K562 (cell line): ENCODE measurements around the gene DNAJB1. TPM values are rescaled to one million over a fixed set of nuclear protein-coding genes. Genes with fewer than 3 reads are reported as not detected.

Experiments
- KLF16 ChIP-seq: IDR thresholded peaks from 2 replicates; pipeline ENCODE4 v1.6.1; 2016; ENCODE audit warnings: antibody characterized with exemption
- LEF1 ChIP-seq: fragments of 450-650 bp; IDR thresholded peaks from 2 replicates; pipeline ENCODE4 v1.6.1; 2016; ENCODE audit warnings: mild to moderate bottlenecking
- RFX5 ChIP-seq: IDR thresholded peaks from 2 replicates; pipeline ENCODE4 v1.6.1; 2011; ENCODE audit warnings: low read depth, mild to moderate bottlenecking, improper control_type of control experiment, low read length
- ZBED1 ChIP-seq: IDR thresholded peaks from 2 replicates; pipeline ENCODE4 v1.6.1; 2014
- ZNF23 ChIP-seq: fragments of 250-450 bp; sonication (Bioruptor Pico); IDR thresholded peaks from 2 replicates; pipeline ENCODE4 v1.4.0; 2020; ENCODE audit warnings: mild to moderate bottlenecking
- ZNF253 ChIP-seq: fragments of 250-450 bp; sonication (Bioruptor Pico); conservative IDR thresholded peaks from 2 replicates; pipeline ENCODE4 v1.6.1; 2021; ENCODE audit warnings: mild to moderate bottlenecking
- ZNF717 ChIP-seq: fragments of 250-450 bp; sonication (Bioruptor Pico); IDR thresholded peaks from 2 replicates; pipeline ENCODE4 v1.5.0; 2021
- polyA plus RNA-seq, 8 experiments: library from polyadenylated mRNA; depleted of rRNA in 4 of 8; stranded (reverse) in 5 of 8; unstranded in 3 of 8; fragments of >200 nt; fragmentation: Nextera tagmentation in 2 of 8; fragmentation: Illumina TruSeq in 1 of 8; extraction: Ambion mirVana in 2 of 8; extraction: Trizol in 1 of 8; gene quantifications; 2 replicates each; pipeline versions ENCODE4 v1.2.1 to v1.2.3, GENCODE V29; 2011 to 2014; ENCODE audit warnings: inconsistent platforms in 1 of 8, missing spikeins in 1 of 8
- total RNA-seq, 7 experiments: library from RNA; depleted of rRNA in 6 of 7; stranded (reverse); fragments of >200 nt in 6 of 7; fragmentation: Illumina TruSeq in 2 of 7; extraction: Trizol in 2 of 7; gene quantifications; 2 replicates each; pipeline versions ENCODE4 v1.2.1 to v1.2.3, GENCODE V29; 2011 to 2021; ENCODE audit warnings: low replicate concordance in 1 of 7
- TF ChIP-seq, protein P1 (sequence below): sonication (generic); formaldehyde crosslinking; IDR thresholded peaks from 2 replicates; pipeline ENCODE4 v1.8.0; 2022; ENCODE audit warnings: mild to moderate bottlenecking, missing genetic modification reagents
- TF ChIP-seq, protein P2 (sequence below): fragments of 450-650 bp; IDR thresholded peaks from 2 replicates; pipeline ENCODE4 v1.6.1; 2016; ENCODE audit warnings: low read depth
- TF ChIP-seq, protein P3 (sequence below): sonication (generic); formaldehyde crosslinking; IDR thresholded peaks from 2 replicates; pipeline ENCODE4 v1.8.1; 2022; ENCODE audit warnings: missing genetic modification reagents
- TF ChIP-seq, protein P4 (sequence below): fragments of 450-650 bp; IDR thresholded peaks from 2 replicates; pipeline ENCODE4 v1.6.1; 2016; ENCODE audit warnings: borderline replicate concordance
- TF ChIP-seq, protein P5 (sequence below): fragments of 450-650 bp; IDR thresholded peaks from 2 replicates; pipeline ENCODE4 v1.7.0; 2016; ENCODE audit warnings: borderline replicate concordance

DNAJB1 gene
- total and polyA plus RNA-seq, 9 of the 15 experiments (the other 6 are each of a cell fraction or from before 2014, with no cell fraction given): 13.2 to 113 (median 62.1) TPM

DNA sequence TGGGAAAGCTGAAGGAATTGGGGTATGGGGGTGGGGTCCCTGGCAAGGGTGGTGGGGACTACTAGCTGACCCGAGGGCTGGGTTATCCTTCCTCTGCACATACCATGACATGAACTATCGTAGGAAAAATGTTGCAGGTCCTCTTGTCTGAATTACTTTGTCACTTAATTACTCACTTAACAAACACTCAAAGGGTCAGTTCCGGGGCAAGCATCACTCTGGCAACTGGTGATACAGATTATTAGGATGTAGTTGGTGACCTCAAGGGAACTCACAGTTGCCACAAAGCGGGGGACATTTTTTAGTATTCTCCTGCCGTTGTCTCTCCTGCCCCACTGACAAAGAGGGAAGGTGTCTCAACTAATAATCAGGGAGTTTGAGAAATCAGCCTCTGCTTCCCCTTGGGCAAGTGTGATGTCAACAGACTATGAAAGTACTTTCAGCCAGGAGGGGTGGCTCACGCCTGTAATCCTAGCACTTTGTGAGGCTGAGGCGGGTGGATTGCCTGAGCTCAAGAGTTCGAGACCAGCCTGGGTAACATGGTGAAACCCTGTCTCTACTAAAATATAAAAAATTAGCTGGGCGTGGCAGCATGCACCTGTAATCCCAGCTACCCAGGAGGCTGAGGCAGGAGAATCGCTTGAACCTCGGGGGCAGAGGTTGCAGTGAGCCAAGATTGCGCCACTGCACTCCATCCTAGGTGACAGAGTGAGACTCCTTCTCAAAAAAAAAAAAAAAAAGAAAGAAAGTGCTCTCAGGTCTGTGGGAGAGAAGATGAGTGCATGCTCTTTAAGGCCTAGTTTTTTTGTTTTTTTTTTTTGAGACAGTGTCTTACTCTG, 10.3 kb downstream of the DNAJB1 start (continued):
- no peak for TF ChIP-seq ZNF253 (CRISPR knock-in tag)
- TF ChIP-seq RFX5: no peak
- TF ChIP-seq, protein P1, sequence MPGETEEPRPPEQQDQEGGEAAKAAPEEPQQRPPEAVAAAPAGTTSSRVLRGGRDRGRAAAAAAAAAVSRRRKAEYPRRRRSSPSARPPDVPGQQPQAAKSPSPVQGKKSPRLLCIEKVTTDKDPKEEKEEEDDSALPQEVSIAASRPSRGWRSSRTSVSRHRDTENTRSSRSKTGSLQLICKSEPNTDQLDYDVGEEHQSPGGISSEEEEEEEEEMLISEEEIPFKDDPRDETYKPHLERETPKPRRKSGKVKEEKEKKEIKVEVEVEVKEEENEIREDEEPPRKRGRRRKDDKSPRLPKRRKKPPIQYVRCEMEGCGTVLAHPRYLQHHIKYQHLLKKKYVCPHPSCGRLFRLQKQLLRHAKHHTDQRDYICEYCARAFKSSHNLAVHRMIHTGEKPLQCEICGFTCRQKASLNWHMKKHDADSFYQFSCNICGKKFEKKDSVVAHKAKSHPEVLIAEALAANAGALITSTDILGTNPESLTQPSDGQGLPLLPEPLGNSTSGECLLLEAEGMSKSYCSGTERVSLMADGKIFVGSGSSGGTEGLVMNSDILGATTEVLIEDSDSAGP: no peak
- TF ChIP-seq, protein P2, sequence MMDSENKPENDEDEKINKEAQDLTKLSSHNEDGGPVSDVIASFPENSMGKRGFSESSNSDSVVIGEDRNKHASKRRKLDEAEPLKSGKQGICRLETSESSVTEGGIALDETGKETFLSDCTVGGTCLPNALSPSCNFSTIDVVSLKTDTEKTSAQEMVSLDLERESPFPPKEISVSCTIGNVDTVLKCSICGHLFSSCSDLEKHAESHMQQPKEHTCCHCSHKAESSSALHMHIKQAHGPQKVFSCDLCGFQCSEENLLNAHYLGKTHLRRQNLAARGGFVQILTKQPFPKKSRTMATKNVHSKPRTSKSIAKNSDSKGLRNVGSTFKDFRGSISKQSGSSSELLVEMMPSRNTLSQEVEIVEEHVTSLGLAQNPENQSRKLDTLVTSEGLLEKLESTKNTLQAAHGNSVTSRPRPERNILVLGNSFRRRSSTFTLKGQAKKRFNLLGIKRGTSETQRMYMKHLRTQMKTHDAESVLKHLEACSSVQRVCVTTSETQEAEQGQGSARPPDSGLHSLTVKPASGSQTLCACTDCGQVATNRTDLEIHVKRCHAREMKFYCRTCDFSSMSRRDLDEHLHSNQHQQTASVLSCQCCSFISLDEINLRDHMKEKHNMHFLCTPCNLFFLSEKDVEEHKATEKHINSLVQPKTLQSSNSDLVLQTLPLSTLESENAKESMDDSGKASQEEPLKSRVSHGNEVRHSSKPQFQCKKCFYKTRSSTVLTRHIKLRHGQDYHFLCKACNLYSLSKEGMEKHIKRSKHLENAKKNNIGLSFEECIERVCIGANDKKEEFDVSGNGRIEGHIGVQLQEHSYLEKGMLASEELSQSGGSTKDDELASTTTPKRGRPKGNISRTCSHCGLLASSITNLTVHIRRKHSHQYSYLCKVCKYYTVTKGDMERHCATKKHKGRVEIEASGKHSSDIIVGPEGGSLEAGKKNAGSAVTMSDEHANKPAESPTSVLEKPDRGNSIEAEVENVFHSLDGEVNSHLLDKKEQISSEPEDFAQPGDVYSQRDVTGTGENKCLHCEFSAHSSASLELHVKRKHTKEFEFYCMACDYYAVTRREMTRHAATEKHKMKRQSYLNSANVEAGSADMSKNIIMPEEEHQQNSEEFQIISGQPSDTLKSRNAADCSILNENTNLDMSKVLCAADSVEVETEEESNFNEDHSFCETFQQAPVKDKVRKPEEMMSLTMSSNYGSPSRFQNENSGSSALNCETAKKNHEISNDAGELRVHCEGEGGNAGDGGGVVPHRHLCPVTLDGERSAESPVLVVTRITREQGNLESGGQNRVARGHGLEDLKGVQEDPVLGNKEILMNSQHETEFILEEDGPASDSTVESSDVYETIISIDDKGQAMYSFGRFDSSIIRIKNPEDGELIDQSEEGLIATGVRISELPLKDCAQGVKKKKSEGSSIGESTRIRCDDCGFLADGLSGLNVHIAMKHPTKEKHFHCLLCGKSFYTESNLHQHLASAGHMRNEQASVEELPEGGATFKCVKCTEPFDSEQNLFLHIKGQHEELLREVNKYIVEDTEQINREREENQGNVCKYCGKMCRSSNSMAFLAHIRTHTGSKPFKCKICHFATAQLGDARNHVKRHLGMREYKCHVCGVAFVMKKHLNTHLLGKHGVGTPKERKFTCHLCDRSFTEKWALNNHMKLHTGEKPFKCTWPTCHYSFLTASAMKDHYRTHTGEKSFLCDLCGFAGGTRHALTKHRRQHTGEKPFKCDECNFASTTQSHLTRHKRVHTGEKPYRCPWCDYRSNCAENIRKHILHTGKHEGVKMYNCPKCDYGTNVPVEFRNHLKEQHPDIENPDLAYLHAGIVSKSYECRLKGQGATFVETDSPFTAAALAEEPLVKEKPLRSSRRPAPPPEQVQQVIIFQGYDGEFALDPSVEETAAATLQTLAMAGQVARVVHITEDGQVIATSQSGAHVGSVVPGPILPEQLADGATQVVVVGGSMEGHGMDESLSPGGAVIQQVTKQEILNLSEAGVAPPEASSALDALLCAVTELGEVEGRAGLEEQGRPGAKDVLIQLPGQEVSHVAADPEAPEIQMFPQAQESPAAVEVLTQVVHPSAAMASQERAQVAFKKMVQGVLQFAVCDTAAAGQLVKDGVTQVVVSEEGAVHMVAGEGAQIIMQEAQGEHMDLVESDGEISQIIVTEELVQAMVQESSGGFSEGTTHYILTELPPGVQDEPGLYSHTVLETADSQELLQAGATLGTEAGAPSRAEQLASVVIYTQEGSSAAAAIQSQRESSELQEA: no peak
- no peak for TF ChIP-seq ZNF23 (CRISPR knock-in tag)
- TF ChIP-seq LEF1: peak; percentile 84
- TF ChIP-seq, protein P3, sequence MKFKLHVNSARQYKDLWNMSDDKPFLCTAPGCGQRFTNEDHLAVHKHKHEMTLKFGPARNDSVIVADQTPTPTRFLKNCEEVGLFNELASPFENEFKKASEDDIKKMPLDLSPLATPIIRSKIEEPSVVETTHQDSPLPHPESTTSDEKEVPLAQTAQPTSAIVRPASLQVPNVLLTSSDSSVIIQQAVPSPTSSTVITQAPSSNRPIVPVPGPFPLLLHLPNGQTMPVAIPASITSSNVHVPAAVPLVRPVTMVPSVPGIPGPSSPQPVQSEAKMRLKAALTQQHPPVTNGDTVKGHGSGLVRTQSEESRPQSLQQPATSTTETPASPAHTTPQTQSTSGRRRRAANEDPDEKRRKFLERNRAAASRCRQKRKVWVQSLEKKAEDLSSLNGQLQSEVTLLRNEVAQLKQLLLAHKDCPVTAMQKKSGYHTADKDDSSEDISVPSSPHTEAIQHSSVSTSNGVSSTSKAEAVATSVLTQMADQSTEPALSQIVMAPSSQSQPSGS (CRISPR knock-in tag): no peak
- TF ChIP-seq, protein P4, sequence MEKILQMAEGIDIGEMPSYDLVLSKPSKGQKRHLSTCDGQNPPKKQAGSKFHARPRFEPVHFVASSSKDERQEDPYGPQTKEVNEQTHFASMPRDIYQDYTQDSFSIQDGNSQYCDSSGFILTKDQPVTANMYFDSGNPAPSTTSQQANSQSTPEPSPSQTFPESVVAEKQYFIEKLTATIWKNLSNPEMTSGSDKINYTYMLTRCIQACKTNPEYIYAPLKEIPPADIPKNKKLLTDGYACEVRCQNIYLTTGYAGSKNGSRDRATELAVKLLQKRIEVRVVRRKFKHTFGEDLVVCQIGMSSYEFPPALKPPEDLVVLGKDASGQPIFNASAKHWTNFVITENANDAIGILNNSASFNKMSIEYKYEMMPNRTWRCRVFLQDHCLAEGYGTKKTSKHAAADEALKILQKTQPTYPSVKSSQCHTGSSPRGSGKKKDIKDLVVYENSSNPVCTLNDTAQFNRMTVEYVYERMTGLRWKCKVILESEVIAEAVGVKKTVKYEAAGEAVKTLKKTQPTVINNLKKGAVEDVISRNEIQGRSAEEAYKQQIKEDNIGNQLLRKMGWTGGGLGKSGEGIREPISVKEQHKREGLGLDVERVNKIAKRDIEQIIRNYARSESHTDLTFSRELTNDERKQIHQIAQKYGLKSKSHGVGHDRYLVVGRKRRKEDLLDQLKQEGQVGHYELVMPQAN: no peak
- TF ChIP-seq, protein P5, sequence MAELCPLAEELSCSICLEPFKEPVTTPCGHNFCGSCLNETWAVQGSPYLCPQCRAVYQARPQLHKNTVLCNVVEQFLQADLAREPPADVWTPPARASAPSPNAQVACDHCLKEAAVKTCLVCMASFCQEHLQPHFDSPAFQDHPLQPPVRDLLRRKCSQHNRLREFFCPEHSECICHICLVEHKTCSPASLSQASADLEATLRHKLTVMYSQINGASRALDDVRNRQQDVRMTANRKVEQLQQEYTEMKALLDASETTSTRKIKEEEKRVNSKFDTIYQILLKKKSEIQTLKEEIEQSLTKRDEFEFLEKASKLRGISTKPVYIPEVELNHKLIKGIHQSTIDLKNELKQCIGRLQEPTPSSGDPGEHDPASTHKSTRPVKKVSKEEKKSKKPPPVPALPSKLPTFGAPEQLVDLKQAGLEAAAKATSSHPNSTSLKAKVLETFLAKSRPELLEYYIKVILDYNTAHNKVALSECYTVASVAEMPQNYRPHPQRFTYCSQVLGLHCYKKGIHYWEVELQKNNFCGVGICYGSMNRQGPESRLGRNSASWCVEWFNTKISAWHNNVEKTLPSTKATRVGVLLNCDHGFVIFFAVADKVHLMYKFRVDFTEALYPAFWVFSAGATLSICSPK: no peak
- no peak for TF ChIP-seq ZNF717
- no peak for TF ChIP-seq KLF16
- no peak for TF ChIP-seq ZBED1
